Astrocyte (in vitro differentiated cells and primary cell): ENCODE results near the gene DLGAP3.

Experiments
- CTCF ChIP-seq: IDR thresholded peaks from 2 replicates; pipeline ENCODE4 v1.5.1; 2011; ENCODE audit warnings: low read depth, mild to moderate bottlenecking, inconsistent platforms, low read length, moderate library complexity; ENCODE audit not compliant: insufficient read depth
- EZH2 ChIP-seq: IDR thresholded peaks from 2 replicates; pipeline ENCODE4 v1.6.1; 2012; ENCODE audit warnings: mild to moderate bottlenecking, low read length, inconsistent platforms; ENCODE audit not compliant: insufficient read depth

- no peak for TF ChIP-seq EZH2
- no peak for TF ChIP-seq CTCF
These were observed 10.4 kb downstream of the DLGAP3 start for GRCh38 chr1:34918977-34919561.
